Measurements from ENCODE around the gene DAGLA. TPM values are rescaled to one million over a fixed set of nuclear protein-coding genes. Genes with fewer than 3 reads are reported as not detected.
A peak's percentile ranks its signal among the peaks of the same experiment; 100 is the strongest.

Gene DAGLA
- total and polyA plus RNA-seq, 12 donors: 0.44 to 4.2 (median 2.3) TPM

GRCh38 chr11:61733120-61733978 lies 53.2 kb downstream of the DAGLA start:
- Histone ChIP-seq H3K4me3 (no peak overlapping the region), H3K36me3 (replicated peaks in 1 of 2) (no peaks in the 10 kb centered on the region), H3K4me1 (replicated peaks in 1 of 2) (peaks cover 0 to 5% of the 10 kb centered on the region in 2 donors), H3K27ac (peak overlapping the region in 1 of 5 donors; percentile 81), H3K27me3 (no peaks in the 10 kb centered on the region), H3K9me3 (replicated peaks in 1 of 3) (no peaks in the 10 kb centered on the region)
- intact Hi-C loops (cut with DNase I): loop anchor here in 1 of 2 donors (2.0 kb wide), 1 partner anchor 53 kb away; the partner anchor contains the start of gene DAGLA
- DNase-seq: peak; percentile 79 to 96 (median 88)
- peak; percentile 97 to 100 (median 99) for TF ChIP-seq CTCF (IDR thresholded peaks at IDR 0.05)
- no peak for TF ChIP-seq POLR2A (IDR thresholded peaks at IDR 0.05)
- 16 to 30% (median 22%) methylated on average over 10 to 13 of the region's 13 CpGs for WGBS, 4 donors

GRCh38 chr11:61734767-61735166 lies 54.6 kb downstream of the DAGLA start:
- WGBS, 4 donors: 89 to 91% (median 90%) methylated on average over 8 to 14 of the region's 14 CpGs
- peaks cover 0 to 5% of the 10 kb centered on the region in 2 donors for H3K4me1 ChIP-seq (replicated peaks in 1 of 2)
- H3K4me3 ChIP-seq: no peak overlapping the region
- no peak for DNase-seq
- intact Hi-C loops (cut with DNase I): loop anchor here in 1 of 2 donors (2.0 kb wide), 1 partner anchor 54 kb away; the partner anchor contains the start of gene DAGLA
- H3K36me3 ChIP-seq (replicated peaks in 1 of 2): no peaks in the 10 kb centered on the region
- no peaks in the 10 kb centered on the region for H3K9me3 ChIP-seq (replicated peaks in 1 of 3)
- no peak overlapping the region for H3K27ac ChIP-seq
- TF ChIP-seq CTCF (IDR thresholded peaks at IDR 0.05): no peak
- TF ChIP-seq POLR2A (IDR thresholded peaks at IDR 0.05): no peak
- H3K27me3 ChIP-seq: no peaks in the 10 kb centered on the region

GRCh38 chr11:61735391-61735790 lies 55.2 kb downstream of the DAGLA start:
- WGBS, 4 donors: 85 to 94% (median 92%) methylated on average over 11 to 17 of the region's 17 CpGs
- no peaks in the 10 kb centered on the region for H3K36me3 ChIP-seq (replicated peaks in 1 of 2)
- DNase-seq: no peak
- peaks cover 0 to 5% of the 10 kb centered on the region in 2 donors for H3K4me1 ChIP-seq (replicated peaks in 1 of 2)
- intact Hi-C loops (cut with DNase I): loop anchor here in 1 of 2 donors (2.0 kb wide), 1 partner anchor 55 kb away; the partner anchor contains the start of gene DAGLA
- no peak overlapping the region for H3K4me3 ChIP-seq
- no peak overlapping the region for H3K27ac ChIP-seq
- no peaks in the 10 kb centered on the region for H3K9me3 ChIP-seq (replicated peaks in 1 of 3)
- H3K27me3 ChIP-seq: no peaks in the 10 kb centered on the region
- TF ChIP-seq POLR2A (IDR thresholded peaks at IDR 0.05) (no peak), CTCF (IDR thresholded peaks at IDR 0.05) (no peak)

GRCh38 chr11:61736310-61736709 lies 56.1 kb downstream of the DAGLA start:
- intact Hi-C loops (cut with DNase I): no loop called here
- Histone ChIP-seq H3K4me3 (no peak overlapping the region), H3K4me1 (replicated peaks in 1 of 2) (peaks cover 0 to 5% of the 10 kb centered on the region in 2 donors), H3K9me3 (replicated peaks in 1 of 3) (no peaks in the 10 kb centered on the region), H3K36me3 (replicated peaks in 1 of 2) (no peaks in the 10 kb centered on the region), H3K27ac (no peak overlapping the region), H3K27me3 (no peaks in the 10 kb centered on the region)
- TF ChIP-seq POLR2A (IDR thresholded peaks at IDR 0.05) (no peak), CTCF (IDR thresholded peaks at IDR 0.05) (no peak)
- WGBS, 4 donors: 75 to 89% (median 87%) methylated on average over 5 of the region's 5 CpGs
- DNase-seq: no peak
